Keratinocyte (primary cell): ENCODE data around the gene CACNA1C. TPM values are rescaled to one million over a fixed set of nuclear protein-coding genes. Genes with fewer than 3 reads are reported as not detected.

ENCODE experiments used
- DNase-seq: peaks from one replicate; pipeline ENCODE4 v3.0.0-alpha.2; 2011; ENCODE audit warnings: low read depth, missing footprints, low spot score
- FAIRE-seq: peaks from 2 replicates; lab custom pipeline; 2011; peaks lifted over from hg19 to GRCh38; lab: Jason Lieb, UNC
- H2AFZ ChIP-seq: 2 replicates; pipeline ENCODE4 v1.6.0; 2012; ENCODE audit warnings: low read length, control low read depth, inconsistent platforms; ENCODE audit not compliant: control insufficient read depth
- H3K27ac ChIP-seq: 2 replicates; pipeline ENCODE4 v1.5.1; 2011; ENCODE audit warnings: low read length; ENCODE audit not compliant: control insufficient read depth, insufficient read depth
- H3K27me3 ChIP-seq: 3 replicates; pipeline ENCODE4 v1.6.0; 2011; ENCODE audit warnings: low read length; ENCODE audit not compliant: control insufficient read depth, insufficient read depth; ENCODE audit errors: extremely low read depth
- H3K36me3 ChIP-seq, 2 experiments: 2 replicates in 1 of 2; 3 replicates in 1 of 2; pipeline ENCODE4 v1.5.1; 2011; ENCODE audit warnings: low read length in 2 of 2, mild to moderate bottlenecking in 1 of 2; ENCODE audit not compliant: control insufficient read depth in 2 of 2, insufficient read depth in 2 of 2; ENCODE audit errors: extremely low read depth in 1 of 2
- H3K4me1 ChIP-seq: 3 replicates; pipeline ENCODE4 v1.5.1; 2011; ENCODE audit warnings: low read length; ENCODE audit not compliant: control insufficient read depth, insufficient read depth; ENCODE audit errors: extremely low read depth
- H3K4me2 ChIP-seq: 3 replicates; pipeline ENCODE4 v1.6.0; 2011; ENCODE audit warnings: low read depth, low read length; ENCODE audit not compliant: control insufficient read depth, insufficient read depth; ENCODE audit errors: extremely low read depth
- H3K4me3 ChIP-seq, 3 experiments: fragments of 200-600 bp in 1 of 3; sonication (generic) in 1 of 3; 2 replicates in 2 of 3; 3 replicates in 1 of 3; pipeline ENCODE4 v1.5.1; 2011 to 2016; ENCODE audit warnings: low read length in 3 of 3, mild to moderate bottlenecking in 3 of 3, control low read depth in 2 of 3, inconsistent platforms in 1 of 3, low read depth in 1 of 3, mixed read lengths in 1 of 3, mixed run types in 1 of 3, moderate library complexity in 1 of 3; ENCODE audit not compliant: control insufficient read depth in 2 of 3, insufficient read depth in 2 of 3; ENCODE audit errors: extremely low read depth in 1 of 3
- H3K79me2 ChIP-seq: 2 replicates; pipeline ENCODE4 v1.6.0; 2012; ENCODE audit warnings: low read length; ENCODE audit not compliant: control insufficient read depth, insufficient read depth
- H3K9ac ChIP-seq: 3 replicates; pipeline ENCODE4 v1.6.0; 2011; ENCODE audit warnings: low read length; ENCODE audit not compliant: control insufficient read depth, insufficient read depth; ENCODE audit errors: extremely low read depth
- H3K9me1 ChIP-seq: 3 replicates; pipeline ENCODE4 v1.6.0; 2011; ENCODE audit warnings: low read length; ENCODE audit not compliant: control insufficient read depth, insufficient read depth; ENCODE audit errors: extremely low read depth
- H3K9me3 ChIP-seq: 2 replicates; pipeline ENCODE4 v1.5.1; 2012; ENCODE audit warnings: low read depth, low read length; ENCODE audit not compliant: control insufficient read depth
- H4K20me1 ChIP-seq: 3 replicates; pipeline ENCODE4 v1.6.0; 2011; ENCODE audit warnings: low read length; ENCODE audit not compliant: control insufficient read depth, insufficient read depth; ENCODE audit errors: extremely low read depth
- CTCF ChIP-seq, 3 experiments: IDR thresholded peaks in 1 of 3; conservative IDR thresholded peaks in 1 of 3; optimal IDR thresholded peaks in 1 of 3; 2 replicates in 2 of 3; 3 replicates in 1 of 3; pipeline versions ENCODE3 to v1.5.1; 2011; ENCODE audit warnings: low read length in 3 of 3, mild to moderate bottlenecking in 3 of 3, moderate library complexity in 2 of 3, control low read depth in 1 of 3, inconsistent platforms in 1 of 3; ENCODE audit not compliant: insufficient read depth in 2 of 3; ENCODE audit errors: extremely low read depth in 1 of 3
- EZH2 ChIP-seq: IDR thresholded peaks from one replicate; pipeline ENCODE4 v1.6.1; 2012; ENCODE audit warnings: inconsistent platforms, mild to moderate bottlenecking, low read length, moderate library complexity
- dilution Hi-C: fragments of 300-500 bp; cut with MboI; formaldehyde crosslinking; loops from one replicate; pipeline ENCODE4 v1.7.0; 2020; ENCODE audit warnings: low sequenced_read_pairs; ENCODE audit not compliant: extremely low pct_ligation_motif_present
- polyA plus RNA-seq, 5 experiments: library from polyadenylated mRNA; depleted of rRNA in 3 of 5; stranded (reverse) in 3 of 5; stranded (forward) in 1 of 5; unstranded in 1 of 5; fragments of >200 nt; gene quantifications; 1 replicate in 1 of 5; 2 replicates in 3 of 5; 3 replicates in 1 of 5; pipeline versions ENCODE4 v1.2.1 to v1.2.3, GENCODE V29; 2011 to 2012; ENCODE audit warnings: missing spikeins in 2 of 5, low read depth in 1 of 5, low replicate concordance in 1 of 5

CACNA1C gene
- polyA plus RNA-seq, 1 donor (not counting 4 experiments of a cell fraction or from before 2014, with no cell fraction given), result not detected

GRCh38 chr12:2375871-2376270 is 323.1 kb downstream of the CACNA1C start:
- H4K20me1 ChIP-seq, result no peaks in the 10 kb centered on the region
- H3K4me3 ChIP-seq, result no peak overlapping the region
- no peaks in the 10 kb centered on the region for H3K79me2 ChIP-seq
- dilution Hi-C loops, result no loop called here
- FAIRE-seq (no peak), DNase-seq (no peak)
- H3K9ac ChIP-seq, result no peak overlapping the region
- no peaks in the 10 kb centered on the region for H3K4me1 ChIP-seq
- H3K27ac ChIP-seq, result no peak overlapping the region
- no peak overlapping the region for H3K4me2 ChIP-seq
- H3K27me3 ChIP-seq, result no peaks in the 10 kb centered on the region
- no peaks in the 10 kb centered on the region for H3K36me3 ChIP-seq
- H3K9me3 ChIP-seq, result no peaks in the 10 kb centered on the region
- H3K9me1 ChIP-seq, result no peaks in the 10 kb centered on the region
- TF ChIP-seq EZH2, result no peak
- no peak for TF ChIP-seq CTCF (optimal IDR thresholded peaks at IDR 0.05 in 1 of 3, IDR thresholded peaks at IDR 0.05 in 1 of 3, conservative IDR thresholded peaks at IDR 0.05 in 1 of 3; ENCODE audit: extremely low read depth in 1 of 3, insufficient read depth in 2 of 3, low read length in 3 of 3)
- no peak overlapping the region for H2AFZ ChIP-seq

DNA sequence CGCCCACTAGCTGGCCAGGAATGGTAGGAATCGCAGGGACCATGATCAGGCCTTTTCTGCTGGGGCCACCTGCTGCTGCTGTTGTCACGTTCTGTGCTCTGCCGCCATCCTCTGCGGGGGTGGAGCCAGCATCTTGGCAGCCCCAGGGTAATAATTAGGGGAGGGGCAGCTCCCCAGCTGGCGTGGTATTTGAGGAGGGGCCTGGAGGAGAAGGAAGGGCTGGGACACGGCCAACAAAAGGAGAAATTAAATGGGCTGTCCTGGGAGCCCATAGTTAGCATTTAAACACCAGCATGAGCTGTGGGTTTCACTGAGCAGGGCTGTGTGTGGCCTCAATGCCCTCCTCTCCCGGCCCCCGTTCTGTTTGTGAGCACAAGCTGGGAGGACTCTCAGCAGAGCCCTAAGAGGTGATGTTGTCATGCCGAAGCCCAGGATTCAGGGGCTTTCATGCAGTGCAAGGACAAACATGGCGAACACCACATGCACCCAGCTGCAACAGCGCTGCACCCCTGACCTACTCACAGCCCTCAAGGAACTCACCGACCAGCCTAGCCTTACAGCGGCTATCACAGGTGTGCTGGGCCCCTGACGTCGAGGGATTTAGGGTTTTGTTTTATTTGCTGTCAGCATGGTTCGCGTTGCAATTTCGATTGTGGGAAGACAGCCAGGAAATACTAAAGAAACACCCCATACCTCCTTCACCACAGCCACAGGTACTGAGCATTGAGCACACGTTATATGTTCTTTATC is 324.3 kb downstream of the CACNA1C start:
- Histone ChIP-seq H3K9me3 (no peaks in the 10 kb centered on the region), H3K9ac (no peak overlapping the region), H3K27me3 (no peaks in the 10 kb centered on the region), H3K79me2 (no peaks in the 10 kb centered on the region), H4K20me1 (no peaks in the 10 kb centered on the region), H2AFZ (no peak overlapping the region), H3K27ac (no peak overlapping the region), H3K9me1 (no peaks in the 10 kb centered on the region), H3K36me3 (no peaks in the 10 kb centered on the region), H3K4me3 (no peak overlapping the region), H3K4me1 (no peaks in the 10 kb centered on the region), H3K4me2 (no peak overlapping the region)
- no peak for DNase-seq
- FAIRE-seq, result no peak
- dilution Hi-C loops, result no loop called here
- TF ChIP-seq EZH2 (no peak), CTCF (optimal IDR thresholded peaks at IDR 0.05 in 1 of 3, IDR thresholded peaks at IDR 0.05 in 1 of 3, conservative IDR thresholded peaks at IDR 0.05 in 1 of 3; ENCODE audit: extremely low read depth in 1 of 3, insufficient read depth in 2 of 3, low read length in 3 of 3) (no peak)
